Measurements from ENCODE around the gene ZSWIM7. TPM values are rescaled to one million over a fixed set of nuclear protein-coding genes. Genes with fewer than 3 reads are reported as not detected.

The ZSWIM7 gene
- total RNA-seq, 1 experiment from 2014 or later, result 37.8 TPM

DNA sequence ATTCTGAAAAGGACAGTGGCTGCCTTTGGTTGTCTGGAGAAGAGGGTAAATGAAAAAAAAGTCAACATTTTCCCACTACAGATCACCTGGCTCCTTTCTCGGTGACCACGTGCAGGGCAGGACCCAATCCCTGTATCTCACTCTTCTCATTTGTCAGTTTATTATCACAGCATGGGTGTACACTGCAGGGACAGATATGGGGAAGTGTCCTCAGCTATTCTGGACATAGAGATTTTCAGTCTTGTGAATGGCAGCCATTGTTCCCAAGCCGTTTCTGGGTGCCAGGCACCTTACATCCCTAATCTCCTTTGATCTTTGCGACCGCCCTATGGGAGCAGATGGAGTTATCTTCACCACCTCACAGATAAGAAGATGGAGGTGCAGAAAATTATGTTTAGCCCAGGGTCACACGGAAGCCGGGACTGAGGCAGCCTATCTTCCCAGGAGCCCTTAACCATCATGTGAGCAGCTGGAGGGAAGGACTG, 47.4 kb downstream of the ZSWIM7 start:
- no peaks in the 10 kb centered on the region for H3K9me3 ChIP-seq (ENCODE audit: control insufficient read depth, low read depth, low read length)
- H3K27ac ChIP-seq (ENCODE audit: insufficient read length, low read depth, low read length), result no peak overlapping the region
- H4K91ac ChIP-seq (ENCODE audit: insufficient read length, low read depth, low read length), result no peak overlapping the region
- peaks cover 6% of the 10 kb centered on the region; the same call in 1 of the 2 replicates for H3K4me1 ChIP-seq (ENCODE audit: insufficient read depth, low read length)
- no peaks in the 10 kb centered on the region for H3K79me1 ChIP-seq (ENCODE audit: insufficient read depth, low read depth, low read length, poor library complexity, severe bottlenecking)
- H3K56ac ChIP-seq (ENCODE audit: insufficient read length, low read depth, low read length), result no peak overlapping the region
- H3K23me2 ChIP-seq (ENCODE audit: insufficient read length, low read depth, low read length, poor library complexity, severe bottlenecking), result no peaks in the 10 kb centered on the region
- H3K14ac ChIP-seq (ENCODE audit: insufficient read depth, low read length), result no peak overlapping the region; the same call in 1 of the 2 replicates
- no peak overlapping the region for H2BK20ac ChIP-seq (ENCODE audit: low read depth, low read length, poor library complexity, severe bottlenecking)
- no peak overlapping the region for H2BK15ac ChIP-seq (ENCODE audit: low read depth, low read length)
- no CpG with 5 or more reads among the region's 7 CpGs for WGBS (ENCODE audit: extremely low coverage, insufficient read length, low lambda C conversion rate)
- Mint-ChIP-seq H3K27ac (peak overlapping the region in 1 of 3 experiments; percentile 63; a peak in 1 of 7 replicates), H3K36me3 (ENCODE audit: insufficient read depth in 1 of 3, low read depth in 3 of 3) (peaks cover 0 to 5% (median 0%) of the 10 kb centered on the region in 3 experiments; a peak in 2 of 7 replicates), H3K27me3 (ENCODE audit: low read depth) (peaks cover 4% of the 10 kb centered on the region), H3K4me3 (no peak overlapping the region; a peak in 1 of 5 replicates), H3K4me1 (peaks cover 9 to 13% of the 10 kb centered on the region in 2 experiments), H3K9me3 (no peaks in the 10 kb centered on the region)
- H3K79me2 ChIP-seq (ENCODE audit: insufficient read depth, low read length), result no peaks in the 10 kb centered on the region
- no peak overlapping the region for H2AFZ ChIP-seq (ENCODE audit: low read length)
- H3K18ac ChIP-seq (ENCODE audit: insufficient read length, low read depth, low read length), result no peak overlapping the region
- no peak overlapping the region for H3K4ac ChIP-seq (ENCODE audit: low read depth, low read length)
- H4K20me1 ChIP-seq (ENCODE audit: control insufficient read depth, insufficient read depth, insufficient read length), result no peaks in the 10 kb centered on the region
- no peak overlapping the region for H4K8ac ChIP-seq (replicated peaks; ENCODE audit: insufficient read length, low read depth, low read length)
- no peak overlapping the region for H3K4me2 ChIP-seq (ENCODE audit: insufficient read depth, insufficient read length, low read length)
- no peak overlapping the region for H3K23ac ChIP-seq (ENCODE audit: insufficient read length, low read depth, low read length)
- no peak overlapping the region for H3T11ph ChIP-seq (ENCODE audit: low read length)
- H2BK5ac ChIP-seq (ENCODE audit: insufficient read length, low read length), result no peak overlapping the region
- no peak overlapping the region for H2BK120ac ChIP-seq (ENCODE audit: low read depth, low read length, poor library complexity, severe bottlenecking)
- DNase-seq, result no peak
- H2AK5ac ChIP-seq (ENCODE audit: insufficient read length, low read length), result no peak overlapping the region
- TF ChIP-seq, protein P1, sequence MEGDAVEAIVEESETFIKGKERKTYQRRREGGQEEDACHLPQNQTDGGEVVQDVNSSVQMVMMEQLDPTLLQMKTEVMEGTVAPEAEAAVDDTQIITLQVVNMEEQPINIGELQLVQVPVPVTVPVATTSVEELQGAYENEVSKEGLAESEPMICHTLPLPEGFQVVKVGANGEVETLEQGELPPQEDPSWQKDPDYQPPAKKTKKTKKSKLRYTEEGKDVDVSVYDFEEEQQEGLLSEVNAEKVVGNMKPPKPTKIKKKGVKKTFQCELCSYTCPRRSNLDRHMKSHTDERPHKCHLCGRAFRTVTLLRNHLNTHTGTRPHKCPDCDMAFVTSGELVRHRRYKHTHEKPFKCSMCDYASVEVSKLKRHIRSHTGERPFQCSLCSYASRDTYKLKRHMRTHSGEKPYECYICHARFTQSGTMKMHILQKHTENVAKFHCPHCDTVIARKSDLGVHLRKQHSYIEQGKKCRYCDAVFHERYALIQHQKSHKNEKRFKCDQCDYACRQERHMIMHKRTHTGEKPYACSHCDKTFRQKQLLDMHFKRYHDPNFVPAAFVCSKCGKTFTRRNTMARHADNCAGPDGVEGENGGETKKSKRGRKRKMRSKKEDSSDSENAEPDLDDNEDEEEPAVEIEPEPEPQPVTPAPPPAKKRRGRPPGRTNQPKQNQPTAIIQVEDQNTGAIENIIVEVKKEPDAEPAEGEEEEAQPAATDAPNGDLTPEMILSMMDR (conservative IDR thresholded peaks at IDR 0.05), result no peak
- no peak overlapping the region for H2BK12ac ChIP-seq (ENCODE audit: insufficient read length, low read depth, low read length)
- no peak overlapping the region for H4K5ac ChIP-seq (ENCODE audit: insufficient read length, low read depth, low read length)
- H3K27me3 ChIP-seq (ENCODE audit: insufficient read depth, low read length), result no peaks in the 10 kb centered on the region
- no peak overlapping the region for H3K9ac ChIP-seq (ENCODE audit: extremely low read depth, insufficient read length, low read length)
